GM19467 (cell line): ENCODE results near the gene GDAP2.
A peak's percentile ranks its signal among the peaks of the same experiment; 100 is the strongest.
"Not testable (repeated sequence)": the region's sequence is repeated elsewhere in the genome, so short reads cannot be mapped to it uniquely, and the experiment has no call there.

ENCODE experiments used
- ATAC-seq: cut with Tn5 transposase; IDR thresholded peaks from one replicate; pipeline ENCODE4 v1.9.1; 2021; ENCODE audit warnings: mild to moderate bottlenecking, moderate library complexity; ENCODE audit not compliant: unreplicated experiment

The GDAP2 gene

GRCh38 chr1:117902944-117903343, 26.5 kb downstream of the GDAP2 start:
- ATAC-seq = no peak

DNA sequence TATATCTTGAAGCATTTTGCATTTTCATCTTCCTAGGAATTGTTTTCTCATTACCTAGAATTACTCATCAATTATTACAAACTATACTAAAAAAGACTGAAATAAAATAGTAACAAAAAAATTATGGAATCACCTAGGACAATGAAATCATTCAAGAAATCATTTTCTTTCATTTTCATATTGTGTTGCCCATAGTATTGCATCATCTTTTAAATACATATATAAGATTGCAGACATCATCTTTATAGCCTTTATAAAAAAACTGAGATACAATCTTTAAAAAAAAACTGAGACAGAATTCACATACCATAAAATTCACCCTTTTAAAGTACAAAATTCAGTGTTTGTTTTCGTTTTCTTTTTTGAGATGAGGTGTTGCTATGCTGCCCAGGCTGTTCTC, 29.6 kb downstream of the GDAP2 start:
- no peak for ATAC-seq

- no peak for ATAC-seq
These were observed 31.9 kb downstream of the GDAP2 start for GRCh38 chr1:117897551-117897950.

DNA sequence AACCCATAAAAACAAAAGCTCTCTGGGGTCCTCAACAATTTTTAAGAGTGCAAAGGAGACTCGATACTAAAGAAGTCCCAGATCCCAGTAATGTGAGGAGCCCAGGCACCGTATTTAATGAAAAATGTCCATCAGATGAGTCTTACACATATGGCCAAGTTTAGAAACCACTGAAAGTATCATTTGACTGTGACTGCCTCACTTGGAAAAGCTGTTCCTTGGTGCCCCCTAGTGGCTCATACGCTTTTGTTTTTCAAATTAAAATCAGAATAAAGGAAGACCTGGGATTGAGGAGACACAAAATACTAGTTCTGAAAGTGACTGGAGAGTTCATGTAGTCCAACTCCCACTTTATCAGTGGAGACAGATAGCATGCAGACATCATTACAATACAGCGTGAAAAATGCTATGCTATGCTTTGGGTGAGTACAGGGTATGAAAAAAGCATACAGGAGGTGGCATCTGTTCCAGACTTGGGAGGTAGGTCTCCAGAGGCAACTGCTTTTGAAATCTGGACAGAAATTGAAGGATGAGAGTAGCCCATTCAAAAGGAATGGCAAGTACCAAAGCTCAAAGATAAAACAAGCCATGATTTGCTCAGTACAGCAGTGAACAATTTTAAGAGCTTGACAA, 33.8 kb downstream of the GDAP2 start:
- peak; percentile 70 for ATAC-seq

- ATAC-seq = no peak
These were observed 35.3 kb downstream of the GDAP2 start for GRCh38 chr1:117894078-117894477.

GRCh38 chr1:117892512-117892911, 36.9 kb downstream of the GDAP2 start:
- ATAC-seq = no peak

- no peak for ATAC-seq
These were observed 39.0 kb downstream of the GDAP2 start for GRCh38 chr1:117890452-117890851.

- ATAC-seq = no peak
These were observed 43.2 kb downstream of the GDAP2 start for GRCh38 chr1:117886101-117886795.

- ATAC-seq = no peak
These were observed 45.8 kb downstream of the GDAP2 start for GRCh38 chr1:117883616-117884015.

DNA sequence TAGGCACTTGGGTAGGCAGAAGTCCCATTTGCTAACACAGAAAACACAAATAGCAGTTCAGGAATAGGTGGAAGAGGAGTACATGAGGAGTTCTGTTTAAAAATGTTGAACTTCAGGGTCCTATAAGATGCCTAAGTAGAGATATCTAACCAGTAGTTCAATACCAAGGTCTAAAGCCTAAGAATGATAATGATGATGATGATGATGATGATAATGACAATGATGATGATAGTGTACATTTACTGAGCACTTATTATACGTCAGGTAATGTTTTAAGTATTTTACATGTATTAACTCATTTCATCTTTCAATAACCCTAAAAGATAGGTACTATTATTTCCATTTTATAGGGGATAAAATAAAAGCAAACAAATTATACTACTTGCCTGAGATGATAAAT, 50.1 kb downstream of the GDAP2 start:
- ATAC-seq = no peak

DNA sequence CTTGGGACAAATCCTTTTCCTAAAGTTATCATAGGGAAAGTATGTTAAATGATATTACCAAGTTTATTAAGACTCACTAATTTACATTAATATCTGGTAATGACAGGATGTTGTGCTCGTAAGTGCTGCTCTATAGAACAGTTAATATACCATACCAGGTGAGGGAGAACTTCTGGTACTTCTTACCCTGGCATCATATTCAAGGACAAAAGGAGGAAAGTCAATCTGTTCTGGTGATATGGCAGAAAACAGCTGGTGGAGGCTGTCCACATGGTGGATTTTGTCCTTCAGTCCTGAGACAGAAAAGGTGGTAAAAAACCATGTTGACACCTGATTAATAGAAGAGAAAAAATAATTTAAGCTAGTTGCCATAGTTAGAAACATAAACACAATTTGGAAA, 51.6 kb downstream of the GDAP2 start:
- ATAC-seq = no peak

GRCh38 chr1:117871013-117871412, 58.4 kb downstream of the GDAP2 start:
- no peak for ATAC-seq

DNA sequence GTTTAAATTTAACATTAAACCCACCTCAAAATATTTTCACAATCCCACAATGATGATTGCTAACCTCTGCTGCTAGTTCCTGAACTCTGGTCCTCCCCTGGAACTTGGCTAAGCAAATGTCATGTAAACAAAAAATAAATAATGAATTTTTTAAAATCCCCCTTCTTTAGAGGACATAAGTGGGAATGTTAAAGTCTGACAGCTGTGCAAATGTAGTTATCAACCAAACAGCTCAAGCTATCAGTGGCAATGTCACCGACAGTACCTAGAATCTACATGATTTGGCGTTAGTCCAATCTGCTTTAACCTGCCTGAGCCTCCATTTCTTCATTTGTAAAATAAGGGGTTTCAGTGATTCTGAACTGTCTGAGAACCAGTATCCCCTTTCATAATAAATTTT, 67.7 kb downstream of the GDAP2 start:
- ATAC-seq = no peak

GRCh38 chr1:117860896-117861610, 68.4 kb downstream of the GDAP2 start:
- ATAC-seq = no peak

GRCh38 chr1:117859901-117860300, 69.5 kb downstream of the GDAP2 start:
- ATAC-seq = no peak

DNA sequence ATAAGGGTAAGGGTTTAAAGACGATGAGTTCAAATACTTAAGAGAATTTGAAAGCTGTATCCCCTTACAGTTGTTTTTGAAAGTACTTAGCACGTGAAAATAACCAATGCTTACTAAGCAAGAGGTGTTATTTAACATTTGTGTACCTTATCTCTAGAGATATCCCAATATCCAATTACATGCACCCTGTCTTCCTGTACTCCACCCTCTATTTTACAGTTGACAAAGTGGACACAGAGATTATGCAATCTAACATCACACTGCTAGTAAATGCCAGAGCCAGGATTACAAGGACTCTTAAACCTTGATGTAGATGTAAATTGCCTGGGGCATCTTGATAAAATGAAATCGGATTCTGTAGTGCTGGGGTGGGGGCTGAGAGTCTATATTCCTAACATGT, 72.0 kb downstream of the GDAP2 start:
- no peak for ATAC-seq

DNA sequence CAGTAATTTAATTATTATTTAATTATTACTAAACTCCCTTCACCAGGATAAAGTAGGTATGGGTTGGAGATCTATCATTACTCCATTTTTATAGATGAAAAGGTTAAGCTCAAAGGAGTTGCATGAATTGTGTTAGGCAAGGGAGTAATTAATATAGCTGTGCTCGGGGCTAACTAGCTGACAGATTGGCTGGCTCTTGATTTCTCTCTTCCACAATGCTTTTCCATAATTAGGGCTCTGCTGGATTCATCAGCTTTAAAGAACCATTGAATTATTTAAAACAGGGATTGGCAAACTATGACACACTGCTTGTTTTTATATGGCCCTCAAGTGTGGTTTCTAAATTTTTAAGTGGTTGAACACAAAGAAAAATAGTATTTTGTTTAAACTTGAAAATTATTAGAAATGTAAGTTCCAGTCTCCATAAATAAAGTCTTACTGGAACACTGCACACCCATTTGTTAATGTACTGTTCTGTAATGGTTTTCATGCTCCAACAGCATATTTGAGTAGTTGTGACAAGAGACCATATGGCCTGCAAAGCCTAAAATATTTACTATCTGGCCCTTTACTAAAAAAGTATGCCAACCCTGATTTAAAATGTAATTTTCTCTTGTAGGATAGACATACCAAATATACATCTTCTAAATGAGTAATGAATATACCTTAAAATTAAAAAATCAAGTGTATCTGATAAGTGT, 76.4 kb downstream of the GDAP2 start:
- ATAC-seq = no peak

DNA sequence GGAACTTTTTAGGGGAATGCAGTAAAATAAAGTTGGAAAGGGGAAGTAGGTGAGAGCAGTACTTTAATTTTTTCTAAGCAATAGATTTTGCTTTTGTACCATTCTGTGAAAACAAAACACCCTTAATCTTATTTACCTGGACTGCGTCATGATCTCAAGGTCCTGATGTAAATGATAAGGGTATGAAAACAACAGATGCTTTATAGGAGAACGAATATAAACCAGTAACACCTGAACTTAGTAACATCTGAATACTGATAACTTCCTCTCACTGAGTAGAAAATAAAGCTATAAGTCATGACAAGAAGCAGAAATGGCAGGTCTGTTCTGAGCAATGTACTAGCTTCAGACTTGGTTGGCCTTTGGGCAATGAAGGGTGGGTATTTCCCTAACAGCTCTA, 77.7 kb downstream of the GDAP2 start:
- ATAC-seq = no peak

DNA sequence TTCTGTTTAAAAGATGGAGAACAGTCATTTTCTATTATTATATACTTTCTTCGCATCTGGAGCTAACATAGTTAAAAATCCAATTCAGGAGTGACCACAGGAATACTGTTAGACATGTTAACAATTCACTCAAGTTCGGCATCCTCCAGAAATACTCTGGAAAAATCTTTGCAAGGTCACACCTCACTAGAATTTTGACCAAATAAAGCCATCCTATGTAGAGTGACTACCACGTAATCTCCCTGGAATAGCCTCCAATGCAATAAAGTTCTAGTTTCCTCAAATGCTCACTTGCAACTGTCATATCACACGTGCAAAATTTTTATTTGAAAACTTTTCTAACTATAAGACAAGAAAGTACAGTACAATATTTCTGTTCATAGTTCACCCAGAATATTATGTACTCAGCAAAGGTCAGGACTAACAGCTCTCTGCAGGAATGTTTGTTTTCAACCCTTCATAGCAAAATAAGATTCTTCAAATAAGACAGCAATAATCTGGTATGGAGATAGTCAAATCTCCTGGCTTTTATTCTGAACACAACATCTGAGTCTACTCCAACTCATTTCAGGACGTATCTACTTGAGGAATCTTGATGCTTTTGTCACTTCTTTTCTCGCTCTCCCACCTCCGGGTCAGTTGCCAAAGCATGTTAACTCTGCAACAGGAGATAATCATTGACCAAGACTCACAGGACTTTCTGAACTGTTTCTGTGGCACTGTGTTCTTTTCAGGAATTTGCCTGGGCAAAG, 82.6 kb downstream of the GDAP2 start:
- ATAC-seq = no peak

- ATAC-seq = not testable (repeated sequence)
These were observed 84.9 kb downstream of the GDAP2 start for GRCh38 chr1:117844478-117844877.

GRCh38 chr1:117843791-117844190, 85.6 kb downstream of the GDAP2 start:
- no peak for ATAC-seq
